ENCODE data around the gene PDZD2.

DNA sequence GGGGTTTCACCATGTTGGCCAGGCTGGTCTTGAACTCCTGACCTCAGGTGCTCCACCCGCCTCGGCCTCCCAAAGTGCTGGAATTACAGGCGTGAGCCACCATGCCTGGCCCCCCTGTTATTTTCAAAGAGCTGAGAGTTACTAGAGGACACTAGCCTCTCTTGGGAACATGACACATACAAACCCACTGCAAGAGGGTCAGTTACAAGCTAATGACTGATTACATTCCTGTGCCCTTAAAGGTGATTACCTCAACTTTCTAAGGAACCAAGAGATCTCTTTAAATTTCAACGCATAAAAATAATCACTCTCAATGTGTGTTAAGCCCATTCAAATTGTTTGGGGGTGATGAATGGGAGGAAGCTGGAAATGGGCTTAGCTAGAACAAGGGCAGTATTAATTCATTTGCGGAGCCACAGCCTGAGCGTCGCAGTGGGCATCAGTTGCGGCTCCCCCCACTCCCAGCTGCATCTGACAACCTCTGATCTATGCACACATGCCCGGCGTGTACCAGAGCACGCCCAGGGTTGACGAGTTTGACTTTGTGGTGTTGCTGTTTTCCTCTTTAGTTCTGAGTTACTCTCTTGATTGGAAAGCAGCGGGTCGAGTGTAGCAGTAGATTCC lies 388.3 kb downstream of the PDZD2 start:
- no peak for TF ChIP-seq POLR2A (IDR thresholded peaks at IDR 0.05; ENCODE audit: low read length)
- no peak for TF ChIP-seq GATA1 (IDR thresholded peaks at IDR 0.05; ENCODE audit: low read depth, low read length)
